Stimulated activated CD8-positive, alpha-beta memory T cell treated with anti-CD3 and anti-CD28 coated beads, Interleukin-7, amount 100 ng/mL, for 48 hours (primary cell): ENCODE results near the gene TNFAIP8L2.
"Not testable (repeated sequence)": the region's sequence is repeated elsewhere in the genome, so short reads cannot be mapped to it uniquely, and the experiment has no call there.

Source experiments
- DNase-seq, 2 donors: peaks; one replicate each; pipeline ENCODE4 v3.0.0-alpha.2; 2020; ENCODE audit warnings: low read depth in 1 of 2; ENCODE audit errors: extremely low read depth in 1 of 2

Gene TNFAIP8L2

GRCh38 chr1:151187205-151187604 is 30.8 kb downstream of the TNFAIP8L2 start:
- DNase-seq, result no peak

DNA sequence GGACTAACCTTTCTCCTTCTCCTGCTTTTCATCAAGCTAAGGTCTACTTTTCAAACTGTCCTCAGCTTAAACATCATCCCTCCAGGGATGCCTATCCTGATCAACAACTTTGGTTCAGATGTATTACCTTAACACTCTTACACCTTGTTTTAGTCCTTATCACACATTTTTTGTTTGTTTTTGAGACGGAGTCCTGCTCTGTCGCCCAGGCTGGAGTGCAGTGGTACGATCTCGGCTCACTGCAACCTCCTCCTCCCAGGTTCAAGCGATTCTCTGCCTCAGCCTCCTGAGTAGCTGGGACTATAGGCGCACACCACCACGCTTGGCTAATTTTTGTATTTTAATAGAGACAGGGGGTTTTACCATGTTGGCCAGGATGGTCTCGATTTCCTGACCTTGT is 32.2 kb downstream of the TNFAIP8L2 start:
- not testable (repeated sequence) for DNase-seq

DNA sequence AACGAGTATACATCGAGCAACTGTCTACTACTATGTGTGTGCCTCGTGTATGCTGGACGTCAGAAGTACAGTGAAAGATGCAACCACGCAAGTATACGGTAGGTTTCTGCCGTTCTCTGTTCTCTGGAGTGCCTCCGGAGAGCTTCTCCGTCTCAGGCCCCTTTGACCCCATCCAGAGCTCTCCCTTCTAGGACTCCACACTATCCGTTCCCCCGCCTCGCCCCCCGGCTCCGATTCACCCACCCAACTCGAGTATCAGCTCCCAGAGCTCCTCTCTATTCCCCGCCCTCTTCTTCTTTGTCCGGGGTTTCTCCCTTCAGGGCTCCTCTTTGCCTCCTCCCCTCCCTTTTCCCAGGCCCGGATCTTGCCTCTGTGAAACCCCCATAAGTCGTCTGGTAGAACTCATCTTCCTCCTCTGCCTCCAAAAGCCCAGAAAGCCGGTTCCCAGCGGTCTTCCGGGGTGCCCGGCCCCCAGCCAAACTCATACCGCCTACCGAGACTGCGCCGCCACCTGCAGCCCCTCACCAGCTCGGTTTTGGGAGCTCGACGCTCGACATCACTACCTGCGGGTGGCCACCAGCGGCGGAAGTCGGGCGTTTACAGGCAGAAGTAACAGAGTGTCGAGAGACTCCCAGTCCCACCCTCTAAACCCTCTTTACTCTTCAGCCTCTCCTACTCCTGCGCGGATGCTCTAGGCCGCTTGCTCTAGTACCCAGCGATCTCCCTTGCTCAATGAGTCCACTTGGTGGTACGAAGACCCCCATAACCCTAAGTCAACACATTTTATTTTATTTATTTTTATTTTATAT is 33.4 kb downstream of the TNFAIP8L2 start, which contains the start of gene VPS72:
Gene VPS72, minus strand, starts transcription at position 561 of the 809 bp plus-strand sequence. Its CDS starts 76 bp downstream, at position 485.
- peak; percentile 72 to 82 for DNase-seq

- DNase-seq, result no peak
Observed at GRCh38 chr1:151192047-151192446, 35.6 kb downstream of the TNFAIP8L2 start.

DNA sequence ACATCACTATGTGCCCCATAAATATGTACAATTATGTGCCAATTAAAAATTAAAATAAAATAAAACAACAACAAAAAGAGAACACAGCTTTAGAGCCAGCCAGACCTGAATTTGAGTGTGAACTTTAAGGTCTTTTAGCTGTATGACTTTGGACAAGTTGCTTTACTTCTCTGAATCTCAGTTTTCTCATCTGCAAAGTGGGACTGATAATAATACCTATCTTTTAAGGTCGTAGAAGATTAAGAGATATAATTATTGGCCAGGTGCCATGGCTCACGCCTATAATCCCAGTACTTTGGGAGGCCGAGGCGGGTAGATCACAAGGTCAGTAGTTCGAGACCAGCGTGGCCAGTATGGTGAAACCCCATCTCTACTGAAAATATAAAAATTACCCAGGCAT is 36.9 kb downstream of the TNFAIP8L2 start:
- DNase-seq, result no peak

- no peak for DNase-seq
Observed at GRCh38 chr1:151193856-151194255, 37.4 kb downstream of the TNFAIP8L2 start.

- not testable (repeated sequence) for DNase-seq
Observed at GRCh38 chr1:151194894-151195594, 38.6 kb downstream of the TNFAIP8L2 start.

- DNase-seq, result peak in 1 of 2 donors; percentile 42
Observed at GRCh38 chr1:151196292-151196800, 39.9 kb downstream of the TNFAIP8L2 start.

DNA sequence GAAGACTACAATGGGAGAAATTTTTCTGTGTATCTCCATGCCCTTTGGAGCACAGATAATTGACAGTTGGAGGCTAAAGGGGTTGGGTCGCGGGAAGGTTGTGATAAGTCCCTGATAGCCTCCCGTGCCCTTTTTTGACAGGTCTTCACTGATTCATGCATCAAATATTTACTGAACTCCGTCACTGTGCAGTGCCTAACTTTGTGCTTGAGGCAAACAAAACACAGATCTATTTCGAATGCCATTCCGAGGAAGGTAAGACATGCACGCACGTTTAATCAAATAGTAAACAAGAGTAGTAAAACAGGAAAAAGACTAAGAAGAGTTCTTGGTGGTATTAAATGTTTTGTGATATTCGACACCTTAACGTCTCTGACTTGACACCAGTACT is 41.4 kb downstream of the TNFAIP8L2 start:
- no peak for DNase-seq

GRCh38 chr1:151198254-151199127 is 42.0 kb downstream of the TNFAIP8L2 start, which contains the start of gene PIP5K1A:
Gene PIP5K1A (plus strand): TSS chr1:151198552. CDS start chr1:151198997, 445 bp downstream.
- peak; percentile 95 to 99 for DNase-seq

GRCh38 chr1:151199873-151200581 is 43.6 kb downstream of the TNFAIP8L2 start:
- no peak for DNase-seq

DNA sequence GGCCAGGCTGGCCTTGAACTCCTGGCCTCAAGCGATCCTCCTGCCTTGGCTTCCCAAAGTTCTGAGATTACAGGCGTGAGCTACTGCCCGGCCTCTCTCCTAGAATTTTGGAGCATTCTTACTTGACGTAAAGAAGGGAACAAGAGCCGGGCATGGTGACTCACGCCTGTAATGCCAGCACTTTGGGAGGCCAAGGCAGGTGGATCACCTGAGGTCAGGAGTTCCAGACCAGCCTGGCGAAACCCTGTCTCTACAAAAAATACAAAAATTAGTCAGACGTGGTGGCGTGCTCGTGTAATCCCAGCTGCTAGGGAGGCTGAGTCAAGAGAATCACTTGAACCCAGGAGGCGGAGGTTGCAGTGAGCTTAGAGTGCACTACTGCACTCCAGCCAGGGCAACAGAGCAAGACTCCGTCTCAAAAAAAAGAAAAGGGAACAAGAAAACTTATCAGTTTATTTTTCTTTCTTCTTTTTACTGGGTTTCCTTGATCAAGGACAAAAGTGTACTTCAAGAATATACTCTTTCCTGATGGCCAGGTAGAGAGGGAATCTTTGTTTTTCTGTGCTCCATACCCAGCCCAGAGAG is 49.0 kb downstream of the TNFAIP8L2 start:
- not testable (repeated sequence) for DNase-seq
